ENCODE data around the gene HHAT.

The HHAT gene

GRCh38 chr1:210620867-210621488 is 292.3 kb downstream of the HHAT start:
- Histone ChIP-seq H3K79me2 (ENCODE audit: control insufficient read depth, insufficient read depth, low read length, unreplicated experiment) (no peaks in the 10 kb centered on the region), H3K27me3 (ENCODE audit: insufficient read depth, low read length) (0 out of 2 replicates have a peak, but pooled peaks cover 9% of the 10 kb centered on the region), H3K27ac (ENCODE audit: low read depth, low read length) (no peak overlapping the region), H2AFZ (ENCODE audit: low read length, unreplicated experiment) (no peak overlapping the region), H3K4me3 (ENCODE audit: low read depth, low read length) (no peak overlapping the region), H3K36me3 (ENCODE audit: insufficient read depth, low read length) (no peaks in the 10 kb centered on the region), H3K4me1 (ENCODE audit: control insufficient read depth, insufficient read depth, low read length, unreplicated experiment) (no peaks in the 10 kb centered on the region)

GRCh38 chr1:210621712-210622111 is 293.0 kb downstream of the HHAT start:
- H3K4me1 ChIP-seq (ENCODE audit: control insufficient read depth, insufficient read depth, low read length, unreplicated experiment): no peaks in the 10 kb centered on the region
- no peak overlapping the region for H3K27ac ChIP-seq (ENCODE audit: low read depth, low read length)
- H3K4me3 ChIP-seq (ENCODE audit: low read depth, low read length): no peak overlapping the region
- H3K79me2 ChIP-seq (ENCODE audit: control insufficient read depth, insufficient read depth, low read length, unreplicated experiment): no peaks in the 10 kb centered on the region
- H2AFZ ChIP-seq (ENCODE audit: low read length, unreplicated experiment): no peak overlapping the region
- H3K36me3 ChIP-seq (ENCODE audit: insufficient read depth, low read length): no peaks in the 10 kb centered on the region
- H3K27me3 ChIP-seq (ENCODE audit: insufficient read depth, low read length): 0 out of 2 replicates have a peak, but pooled peaks cover 9% of the 10 kb centered on the region

GRCh38 chr1:210624722-210625121 is 296.0 kb downstream of the HHAT start:
- H3K27me3 ChIP-seq (ENCODE audit: insufficient read depth, low read length): no peaks in the 10 kb centered on the region
- no peak overlapping the region for H2AFZ ChIP-seq (ENCODE audit: low read length, unreplicated experiment)
- no peaks in the 10 kb centered on the region for H3K36me3 ChIP-seq (ENCODE audit: insufficient read depth, low read length)
- no peaks in the 10 kb centered on the region for H3K4me1 ChIP-seq (ENCODE audit: control insufficient read depth, insufficient read depth, low read length, unreplicated experiment)
- H3K79me2 ChIP-seq (ENCODE audit: control insufficient read depth, insufficient read depth, low read length, unreplicated experiment): no peaks in the 10 kb centered on the region
- H3K4me3 ChIP-seq (ENCODE audit: low read depth, low read length): no peak overlapping the region
- no peak overlapping the region for H3K27ac ChIP-seq (ENCODE audit: low read depth, low read length)

GRCh38 chr1:210625715-210626114 is 297.0 kb downstream of the HHAT start:
- Histone ChIP-seq H3K4me3 (ENCODE audit: low read depth, low read length) (no peak overlapping the region), H3K4me1 (ENCODE audit: control insufficient read depth, insufficient read depth, low read length, unreplicated experiment) (no peaks in the 10 kb centered on the region), H3K27me3 (ENCODE audit: insufficient read depth, low read length) (no peaks in the 10 kb centered on the region)

GRCh38 chr1:210626341-210626740 is 297.6 kb downstream of the HHAT start:
- Histone ChIP-seq H3K4me3 (ENCODE audit: low read depth, low read length) (no peak overlapping the region), H3K27ac (ENCODE audit: low read depth, low read length) (no peak overlapping the region), H3K36me3 (ENCODE audit: insufficient read depth, low read length) (no peaks in the 10 kb centered on the region), H3K27me3 (ENCODE audit: insufficient read depth, low read length) (no peaks in the 10 kb centered on the region), H2AFZ (ENCODE audit: low read length, unreplicated experiment) (no peak overlapping the region), H3K4me1 (ENCODE audit: control insufficient read depth, insufficient read depth, low read length, unreplicated experiment) (no peaks in the 10 kb centered on the region), H3K79me2 (ENCODE audit: control insufficient read depth, insufficient read depth, low read length, unreplicated experiment) (no peaks in the 10 kb centered on the region)

More at GRCh38 chr1:210625715-210626114, 297.0 kb downstream of the HHAT start:
- Histone ChIP-seq H3K79me2 (ENCODE audit: control insufficient read depth, insufficient read depth, low read length, unreplicated experiment) (no peaks in the 10 kb centered on the region), H2AFZ (ENCODE audit: low read length, unreplicated experiment) (no peak overlapping the region), H3K36me3 (ENCODE audit: insufficient read depth, low read length) (no peaks in the 10 kb centered on the region), H3K27ac (ENCODE audit: low read depth, low read length) (no peak overlapping the region)

DNA sequence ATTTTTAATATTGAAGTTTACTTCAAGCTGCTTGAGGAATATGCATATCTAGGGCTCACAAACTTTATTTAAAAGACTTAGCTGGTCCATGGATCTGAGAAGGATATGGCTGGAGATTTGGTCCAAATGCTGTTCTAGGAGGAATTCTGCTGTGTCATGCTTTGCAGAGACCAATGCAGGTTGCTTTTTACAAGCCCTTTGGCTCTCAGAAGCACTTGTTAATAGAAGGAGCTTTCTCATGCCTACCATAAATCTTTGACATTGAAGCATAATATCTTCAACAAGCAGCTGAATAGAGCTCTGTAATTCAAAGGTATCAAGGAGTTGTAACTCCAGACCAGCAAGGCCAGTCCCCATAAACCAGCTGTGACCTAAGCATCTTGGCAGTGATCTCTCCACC is 299.1 kb downstream of the HHAT start:
- Histone ChIP-seq H3K36me3 (ENCODE audit: insufficient read depth, low read length) (no peaks in the 10 kb centered on the region), H3K27me3 (ENCODE audit: insufficient read depth, low read length) (no peaks in the 10 kb centered on the region), H3K27ac (ENCODE audit: low read depth, low read length) (no peak overlapping the region), H3K4me3 (ENCODE audit: low read depth, low read length) (no peak overlapping the region), H3K79me2 (ENCODE audit: control insufficient read depth, insufficient read depth, low read length, unreplicated experiment) (no peaks in the 10 kb centered on the region), H2AFZ (ENCODE audit: low read length, unreplicated experiment) (no peak overlapping the region), H3K4me1 (ENCODE audit: control insufficient read depth, insufficient read depth, low read length, unreplicated experiment) (no peaks in the 10 kb centered on the region)

- Histone ChIP-seq H3K4me3 (ENCODE audit: low read depth, low read length) (no peak overlapping the region), H3K4me1 (ENCODE audit: control insufficient read depth, insufficient read depth, low read length, unreplicated experiment) (no peaks in the 10 kb centered on the region), H2AFZ (ENCODE audit: low read length, unreplicated experiment) (no peak overlapping the region), H3K36me3 (ENCODE audit: insufficient read depth, low read length) (no peaks in the 10 kb centered on the region), H3K79me2 (ENCODE audit: control insufficient read depth, insufficient read depth, low read length, unreplicated experiment) (no peaks in the 10 kb centered on the region), H3K27me3 (ENCODE audit: insufficient read depth, low read length) (no peaks in the 10 kb centered on the region), H3K27ac (ENCODE audit: low read depth, low read length) (no peak overlapping the region)
Observed at GRCh38 chr1:210629276-210629675, 300.6 kb downstream of the HHAT start.

GRCh38 chr1:210631399-210631798 is 302.7 kb downstream of the HHAT start:
- Histone ChIP-seq H2AFZ (ENCODE audit: low read length, unreplicated experiment) (no peak overlapping the region), H3K4me3 (ENCODE audit: low read depth, low read length) (no peak overlapping the region), H3K79me2 (ENCODE audit: control insufficient read depth, insufficient read depth, low read length, unreplicated experiment) (no peaks in the 10 kb centered on the region), H3K36me3 (ENCODE audit: insufficient read depth, low read length) (no peaks in the 10 kb centered on the region), H3K4me1 (ENCODE audit: control insufficient read depth, insufficient read depth, low read length, unreplicated experiment) (no peaks in the 10 kb centered on the region), H3K27me3 (ENCODE audit: insufficient read depth, low read length) (no peaks in the 10 kb centered on the region), H3K27ac (ENCODE audit: low read depth, low read length) (no peak overlapping the region)

GRCh38 chr1:210633140-210633539 is 304.4 kb downstream of the HHAT start:
- H3K79me2 ChIP-seq (ENCODE audit: control insufficient read depth, insufficient read depth, low read length, unreplicated experiment): no peaks in the 10 kb centered on the region
- no peak overlapping the region for H3K4me3 ChIP-seq (ENCODE audit: low read depth, low read length)
- no peaks in the 10 kb centered on the region for H3K4me1 ChIP-seq (ENCODE audit: control insufficient read depth, insufficient read depth, low read length, unreplicated experiment)
- H3K36me3 ChIP-seq (ENCODE audit: insufficient read depth, low read length): no peaks in the 10 kb centered on the region
- no peak overlapping the region for H3K27ac ChIP-seq (ENCODE audit: low read depth, low read length)
- no peaks in the 10 kb centered on the region for H3K27me3 ChIP-seq (ENCODE audit: insufficient read depth, low read length)
- H2AFZ ChIP-seq (ENCODE audit: low read length, unreplicated experiment): no peak overlapping the region

DNA sequence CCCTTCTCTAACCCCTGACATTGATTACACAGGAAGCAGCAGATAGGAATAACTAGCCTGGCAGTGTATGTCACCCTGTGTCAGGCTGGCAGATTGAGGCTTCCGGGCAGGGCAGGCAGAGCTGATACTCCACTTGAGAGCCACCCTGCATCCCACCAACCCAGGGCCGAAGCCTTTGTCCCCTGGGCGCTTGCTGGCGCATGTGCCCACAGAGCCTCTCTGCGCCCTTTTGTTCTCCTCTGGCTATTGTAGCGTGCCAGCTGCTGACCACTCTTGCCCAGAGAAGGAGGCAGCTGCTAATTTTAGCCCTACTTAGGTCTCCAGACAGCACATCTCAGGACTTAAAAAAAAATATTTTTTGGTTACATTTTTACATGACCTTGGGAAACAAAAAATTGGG is 304.9 kb downstream of the HHAT start:
- no peaks in the 10 kb centered on the region for H3K27me3 ChIP-seq (ENCODE audit: insufficient read depth, low read length)
- no peaks in the 10 kb centered on the region for H3K36me3 ChIP-seq (ENCODE audit: insufficient read depth, low read length)
- no peak overlapping the region for H2AFZ ChIP-seq (ENCODE audit: low read length, unreplicated experiment)
- H3K4me3 ChIP-seq (ENCODE audit: low read depth, low read length): no peak overlapping the region
- H3K4me1 ChIP-seq (ENCODE audit: control insufficient read depth, insufficient read depth, low read length, unreplicated experiment): no peaks in the 10 kb centered on the region
- H3K79me2 ChIP-seq (ENCODE audit: control insufficient read depth, insufficient read depth, low read length, unreplicated experiment): no peaks in the 10 kb centered on the region
- H3K27ac ChIP-seq (ENCODE audit: low read depth, low read length): no peak overlapping the region

DNA sequence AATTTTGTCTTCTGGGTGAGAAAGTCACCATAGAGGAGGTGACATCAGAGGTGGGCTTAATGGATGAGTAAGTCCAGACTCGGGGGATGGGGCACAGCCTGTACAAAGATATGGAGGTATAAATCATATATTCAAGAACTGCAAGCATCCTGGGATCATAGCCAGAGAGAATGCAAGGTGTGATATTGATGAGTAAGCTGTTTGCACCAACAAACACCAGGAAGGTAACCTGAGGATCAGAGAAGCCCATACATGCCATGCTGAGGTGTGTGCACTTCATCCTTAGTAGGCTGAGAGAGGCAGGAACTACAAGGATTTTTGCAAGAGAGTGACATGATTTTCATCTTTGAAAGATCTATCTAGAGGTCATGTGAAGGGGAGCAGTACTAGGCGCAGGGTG is 306.4 kb downstream of the HHAT start:
- H3K4me3 ChIP-seq (ENCODE audit: low read depth, low read length): no peak overlapping the region
- no peaks in the 10 kb centered on the region for H3K4me1 ChIP-seq (ENCODE audit: control insufficient read depth, insufficient read depth, low read length, unreplicated experiment)
- no peaks in the 10 kb centered on the region for H3K79me2 ChIP-seq (ENCODE audit: control insufficient read depth, insufficient read depth, low read length, unreplicated experiment)
- H3K27me3 ChIP-seq (ENCODE audit: insufficient read depth, low read length): no peaks in the 10 kb centered on the region
- no peaks in the 10 kb centered on the region for H3K36me3 ChIP-seq (ENCODE audit: insufficient read depth, low read length)
- no peak overlapping the region for H3K27ac ChIP-seq (ENCODE audit: low read depth, low read length)
- no peak overlapping the region for H2AFZ ChIP-seq (ENCODE audit: low read length, unreplicated experiment)

Data from ACC112 (cell line).